ENCODE data around the gene IL2RG. TPM values are rescaled to one million over a fixed set of nuclear protein-coding genes. Genes with fewer than 3 reads are reported as not detected.

IL2RG gene
- total and polyA plus RNA-seq, 10 of the 15 experiments (the other 5 are each of a cell fraction or from before 2014, with no cell fraction given), result 63.9 to 686 (median 183) TPM

- no peak for TF ChIP-seq ZNF592 (IDR thresholded peaks at IDR 0.05)
- no peak for TF ChIP-seq MTA2 (IDR thresholded peaks at IDR 0.05; ENCODE audit: low read depth)
- TF ChIP-seq EED (IDR thresholded peaks at IDR 0.05; ENCODE audit: low read depth), result no peak
- no peak for TF ChIP-seq CREB1 (IDR thresholded peaks at IDR 0.05; ENCODE audit: low read depth)
- TF ChIP-seq FOXM1 (IDR thresholded peaks at IDR 0.05; ENCODE audit: low read depth, low read length), result no peak
- TF ChIP-seq RELA (IDR thresholded peaks at IDR 0.05; ENCODE audit: borderline replicate concordance, partially characterized antibody), result no peak
Measured at GRCh38 chrX:71160475-71160874, 49.1 kb upstream of the IL2RG start (continued).

GRCh38 chrX:71159335-71159734 lies 48.0 kb upstream of the IL2RG start:
- Histone ChIP-seq H3K27ac (ENCODE audit: control insufficient read depth, insufficient read depth) (no peak overlapping the region), H2AFZ (ENCODE audit: control insufficient read depth, low read depth, low read length) (no peak overlapping the region), H3K36me3 (ENCODE audit: control insufficient read depth in 2 of 2, insufficient read depth in 2 of 2, low read length in 1 of 2) (no peaks in the 10 kb centered on the region; a peak in 2 of 4 replicates), H3K4me1 (ENCODE audit: control insufficient read depth, insufficient read depth, low read length) (no peaks in the 10 kb centered on the region), H4K20me1 (ENCODE audit: control insufficient read depth, insufficient read depth) (no peaks in the 10 kb centered on the region), H3K4me3 (no peak overlapping the region), H3K4me2 (ENCODE audit: control insufficient read depth, insufficient read depth) (no peak overlapping the region), H3K9me3 (replicated peaks; ENCODE audit: control insufficient read depth, insufficient read depth, low read length) (no peaks in the 10 kb centered on the region), H3K9ac (ENCODE audit: control insufficient read depth, insufficient read depth, low read length) (no peak overlapping the region), H3K27me3 (replicated peaks in 1 of 2; ENCODE audit: control insufficient read depth in 2 of 2, insufficient read depth in 2 of 2, low read length in 1 of 2) (no peaks in the 10 kb centered on the region), H3K79me2 (ENCODE audit: control insufficient read depth, insufficient read depth, low read length) (no peaks in the 10 kb centered on the region)
- ChIA-PET RAD21 (ENCODE audit: unreplicated experiment) (no interaction called here), POLR2A (interaction anchor here (0.7 kb wide), 1 partner anchor 23 kb away, joined by 3 read pairs; no protein-coding TSS in a partner anchor), CTCF (interaction anchor here (1.0 kb wide), 1 partner anchor 20 kb away, joined by 3 read pairs; no protein-coding TSS in a partner anchor), SMC1A (ENCODE audit: uncharacterized antibody, unreplicated experiment) (no interaction called here)
- no peak for ATAC-seq
- 34% methylated on average over 5 of the region's 5 CpGs for WGBS (ENCODE audit: insufficient coverage, insufficient replicate concordance, low lambda C conversion rate, missing lambda C conversion rate)
- TF ChIP-seq PML (IDR thresholded peaks at IDR 0.05; ENCODE audit: low read length) (no peak), HCFC1 (IDR thresholded peaks at IDR 0.05; ENCODE audit: low read length) (no peak), CHD1 (IDR thresholded peaks at IDR 0.05; ENCODE audit: low read depth, low read length) (no peak), NBN (IDR thresholded peaks at IDR 0.05) (no peak), SMARCA5 (IDR thresholded peaks at IDR 0.05) (no peak), NFIC (IDR thresholded peaks at IDR 0.05; ENCODE audit: low read depth, low read length) (no peak), CEBPZ (IDR thresholded peaks at IDR 0.05; ENCODE audit: low read depth, low read length) (no peak), ZBED1 (IDR thresholded peaks at IDR 0.05; ENCODE audit: borderline replicate concordance) (no peak), CBX3 (IDR thresholded peaks at IDR 0.05; ENCODE audit: borderline replicate concordance, low read depth) (no peak)
- intact Hi-C loops (cut with micrococcal nuclease; ENCODE audit: unreplicated experiment), result no loop called here
- no peak for DNase-seq (ENCODE audit: low read depth, low spot score)
- BruUV-seq (replicated peaks), result no TSS peak
- in situ Hi-C loops (cut with MboI), result no loop called here
- no peak for FAIRE-seq

All from GM12878 (cell line).